ENCODE data around the gene RBBP8NL. TPM values are rescaled to one million over a fixed set of nuclear protein-coding genes. Genes with fewer than 3 reads are reported as not detected.
A peak's percentile ranks its signal among the peaks of the same experiment; 100 is the strongest.

Gene RBBP8NL
- total and polyA plus RNA-seq, 9 of the 15 experiments (the other 6 are each of a cell fraction or from before 2014, with no cell fraction given) = not detected

DNA sequence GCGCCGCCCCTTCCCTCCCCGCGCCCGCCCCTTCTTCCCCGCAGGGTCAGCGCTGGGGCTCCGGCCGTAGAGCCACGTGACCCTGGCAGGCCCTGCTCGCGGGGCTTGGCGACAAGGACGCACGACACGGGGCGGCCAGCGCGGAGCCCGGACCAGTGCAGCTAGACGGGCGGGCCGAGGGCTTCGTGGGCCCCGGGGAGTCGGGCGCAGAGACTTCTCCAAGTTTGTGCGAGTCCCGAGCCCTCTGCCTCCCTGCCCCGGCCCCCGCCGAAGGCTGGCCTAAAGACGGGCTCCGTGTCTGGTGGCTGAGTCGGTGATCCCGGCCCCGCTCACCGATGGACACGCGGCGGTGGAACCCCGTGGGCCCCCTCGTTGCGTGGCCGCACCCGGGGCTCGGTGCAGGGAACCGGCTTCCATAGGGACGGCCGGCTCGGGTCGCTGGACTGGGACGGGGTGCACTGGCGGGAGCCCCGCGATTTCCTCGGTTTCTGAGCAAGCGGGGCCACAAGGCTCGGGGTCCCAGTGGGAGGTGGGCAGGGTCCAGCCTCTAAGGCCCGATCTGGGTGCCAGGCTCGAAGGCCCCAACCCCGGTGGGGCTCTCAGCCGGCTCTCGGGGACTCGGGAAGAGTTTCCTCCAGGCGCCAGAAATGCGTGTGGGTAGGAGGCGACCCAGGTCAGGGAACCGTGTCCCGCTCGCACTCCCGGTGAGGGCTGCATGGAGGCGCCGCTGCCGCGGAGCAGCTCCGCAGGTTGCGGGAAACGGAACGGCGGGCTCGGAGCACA lies 48.9 kb upstream of the RBBP8NL start (continued):
- TF ChIP-seq, protein P1, sequence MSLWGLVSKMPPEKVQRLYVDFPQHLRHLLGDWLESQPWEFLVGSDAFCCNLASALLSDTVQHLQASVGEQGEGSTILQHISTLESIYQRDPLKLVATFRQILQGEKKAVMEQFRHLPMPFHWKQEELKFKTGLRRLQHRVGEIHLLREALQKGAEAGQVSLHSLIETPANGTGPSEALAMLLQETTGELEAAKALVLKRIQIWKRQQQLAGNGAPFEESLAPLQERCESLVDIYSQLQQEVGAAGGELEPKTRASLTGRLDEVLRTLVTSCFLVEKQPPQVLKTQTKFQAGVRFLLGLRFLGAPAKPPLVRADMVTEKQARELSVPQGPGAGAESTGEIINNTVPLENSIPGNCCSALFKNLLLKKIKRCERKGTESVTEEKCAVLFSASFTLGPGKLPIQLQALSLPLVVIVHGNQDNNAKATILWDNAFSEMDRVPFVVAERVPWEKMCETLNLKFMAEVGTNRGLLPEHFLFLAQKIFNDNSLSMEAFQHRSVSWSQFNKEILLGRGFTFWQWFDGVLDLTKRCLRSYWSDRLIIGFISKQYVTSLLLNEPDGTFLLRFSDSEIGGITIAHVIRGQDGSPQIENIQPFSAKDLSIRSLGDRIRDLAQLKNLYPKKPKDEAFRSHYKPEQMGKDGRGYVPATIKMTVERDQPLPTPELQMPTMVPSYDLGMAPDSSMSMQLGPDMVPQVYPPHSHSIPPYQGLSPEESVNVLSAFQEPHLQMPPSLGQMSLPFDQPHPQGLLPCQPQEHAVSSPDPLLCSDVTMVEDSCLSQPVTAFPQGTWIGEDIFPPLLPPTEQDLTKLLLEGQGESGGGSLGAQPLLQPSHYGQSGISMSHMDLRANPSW (CRISPR knock-in tag; IDR thresholded peaks at IDR 0.05) = no peak; the same call in 1 of the 2 replicates
- TF ChIP-seq, protein P2, sequence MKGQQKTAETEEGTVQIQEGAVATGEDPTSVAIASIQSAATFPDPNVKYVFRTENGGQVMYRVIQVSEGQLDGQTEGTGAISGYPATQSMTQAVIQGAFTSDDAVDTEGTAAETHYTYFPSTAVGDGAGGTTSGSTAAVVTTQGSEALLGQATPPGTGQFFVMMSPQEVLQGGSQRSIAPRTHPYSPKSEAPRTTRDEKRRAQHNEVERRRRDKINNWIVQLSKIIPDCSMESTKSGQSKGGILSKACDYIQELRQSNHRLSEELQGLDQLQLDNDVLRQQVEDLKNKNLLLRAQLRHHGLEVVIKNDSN (CRISPR knock-in tag; IDR thresholded peaks at IDR 0.05) = peak; percentile 90
- no peak for TF ChIP-seq XRCC3 (IDR thresholded peaks at IDR 0.05)
- no peak for TF ChIP-seq GABPA (tag; conservative IDR thresholded peaks at IDR 0.05; ENCODE audit: low read depth)
- peak in 1 of 3 experiments; percentile 35 for TF ChIP-seq YY1 (IDR thresholded peaks at IDR 0.05; ENCODE audit: borderline replicate concordance in 1 of 3, control insufficient read depth in 1 of 3, extremely low read depth in 1 of 3, insufficient read depth in 3 of 3, insufficient read length in 1 of 3, insufficient replicate concordance in 2 of 3, low read depth in 1 of 3, low read length in 2 of 3)
- TF ChIP-seq, protein P3, sequence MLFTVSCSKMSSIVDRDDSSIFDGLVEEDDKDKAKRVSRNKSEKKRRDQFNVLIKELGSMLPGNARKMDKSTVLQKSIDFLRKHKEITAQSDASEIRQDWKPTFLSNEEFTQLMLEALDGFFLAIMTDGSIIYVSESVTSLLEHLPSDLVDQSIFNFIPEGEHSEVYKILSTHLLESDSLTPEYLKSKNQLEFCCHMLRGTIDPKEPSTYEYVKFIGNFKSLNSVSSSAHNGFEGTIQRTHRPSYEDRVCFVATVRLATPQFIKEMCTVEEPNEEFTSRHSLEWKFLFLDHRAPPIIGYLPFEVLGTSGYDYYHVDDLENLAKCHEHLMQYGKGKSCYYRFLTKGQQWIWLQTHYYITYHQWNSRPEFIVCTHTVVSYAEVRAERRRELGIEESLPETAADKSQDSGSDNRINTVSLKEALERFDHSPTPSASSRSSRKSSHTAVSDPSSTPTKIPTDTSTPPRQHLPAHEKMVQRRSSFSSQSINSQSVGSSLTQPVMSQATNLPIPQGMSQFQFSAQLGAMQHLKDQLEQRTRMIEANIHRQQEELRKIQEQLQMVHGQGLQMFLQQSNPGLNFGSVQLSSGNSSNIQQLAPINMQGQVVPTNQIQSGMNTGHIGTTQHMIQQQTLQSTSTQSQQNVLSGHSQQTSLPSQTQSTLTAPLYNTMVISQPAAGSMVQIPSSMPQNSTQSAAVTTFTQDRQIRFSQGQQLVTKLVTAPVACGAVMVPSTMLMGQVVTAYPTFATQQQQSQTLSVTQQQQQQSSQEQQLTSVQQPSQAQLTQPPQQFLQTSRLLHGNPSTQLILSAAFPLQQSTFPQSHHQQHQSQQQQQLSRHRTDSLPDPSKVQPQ (CRISPR knock-in tag; IDR thresholded peaks at IDR 0.05; ENCODE audit: borderline replicate concordance) = no peak
- no peak for TF ChIP-seq TRIM24 (IDR thresholded peaks at IDR 0.05)
- TF ChIP-seq, protein P4, sequence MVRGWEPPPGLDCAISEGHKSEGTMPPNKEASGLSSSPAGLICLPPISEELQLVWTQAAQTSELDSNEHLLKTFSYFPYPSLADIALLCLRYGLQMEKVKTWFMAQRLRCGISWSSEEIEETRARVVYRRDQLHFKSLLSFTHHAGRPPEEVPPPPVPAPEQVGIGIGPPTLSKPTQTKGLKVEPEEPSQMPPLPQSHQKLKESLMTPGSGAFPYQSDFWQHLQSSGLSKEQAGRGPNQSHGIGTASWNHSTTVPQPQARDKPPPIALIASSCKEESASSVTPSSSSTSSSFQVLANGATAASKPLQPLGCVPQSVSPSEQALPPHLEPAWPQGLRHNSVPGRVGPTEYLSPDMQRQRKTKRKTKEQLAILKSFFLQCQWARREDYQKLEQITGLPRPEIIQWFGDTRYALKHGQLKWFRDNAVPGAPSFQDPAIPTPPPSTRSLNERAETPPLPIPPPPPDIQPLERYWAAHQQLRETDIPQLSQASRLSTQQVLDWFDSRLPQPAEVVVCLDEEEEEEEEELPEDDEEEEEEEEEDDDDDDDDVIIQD (CRISPR knock-in tag; IDR thresholded peaks at IDR 0.05) = no peak
- TF ChIP-seq GTF2F1 (IDR thresholded peaks at IDR 0.05; ENCODE audit: low read depth, low read length) = no peak
- TF ChIP-seq, protein P5, sequence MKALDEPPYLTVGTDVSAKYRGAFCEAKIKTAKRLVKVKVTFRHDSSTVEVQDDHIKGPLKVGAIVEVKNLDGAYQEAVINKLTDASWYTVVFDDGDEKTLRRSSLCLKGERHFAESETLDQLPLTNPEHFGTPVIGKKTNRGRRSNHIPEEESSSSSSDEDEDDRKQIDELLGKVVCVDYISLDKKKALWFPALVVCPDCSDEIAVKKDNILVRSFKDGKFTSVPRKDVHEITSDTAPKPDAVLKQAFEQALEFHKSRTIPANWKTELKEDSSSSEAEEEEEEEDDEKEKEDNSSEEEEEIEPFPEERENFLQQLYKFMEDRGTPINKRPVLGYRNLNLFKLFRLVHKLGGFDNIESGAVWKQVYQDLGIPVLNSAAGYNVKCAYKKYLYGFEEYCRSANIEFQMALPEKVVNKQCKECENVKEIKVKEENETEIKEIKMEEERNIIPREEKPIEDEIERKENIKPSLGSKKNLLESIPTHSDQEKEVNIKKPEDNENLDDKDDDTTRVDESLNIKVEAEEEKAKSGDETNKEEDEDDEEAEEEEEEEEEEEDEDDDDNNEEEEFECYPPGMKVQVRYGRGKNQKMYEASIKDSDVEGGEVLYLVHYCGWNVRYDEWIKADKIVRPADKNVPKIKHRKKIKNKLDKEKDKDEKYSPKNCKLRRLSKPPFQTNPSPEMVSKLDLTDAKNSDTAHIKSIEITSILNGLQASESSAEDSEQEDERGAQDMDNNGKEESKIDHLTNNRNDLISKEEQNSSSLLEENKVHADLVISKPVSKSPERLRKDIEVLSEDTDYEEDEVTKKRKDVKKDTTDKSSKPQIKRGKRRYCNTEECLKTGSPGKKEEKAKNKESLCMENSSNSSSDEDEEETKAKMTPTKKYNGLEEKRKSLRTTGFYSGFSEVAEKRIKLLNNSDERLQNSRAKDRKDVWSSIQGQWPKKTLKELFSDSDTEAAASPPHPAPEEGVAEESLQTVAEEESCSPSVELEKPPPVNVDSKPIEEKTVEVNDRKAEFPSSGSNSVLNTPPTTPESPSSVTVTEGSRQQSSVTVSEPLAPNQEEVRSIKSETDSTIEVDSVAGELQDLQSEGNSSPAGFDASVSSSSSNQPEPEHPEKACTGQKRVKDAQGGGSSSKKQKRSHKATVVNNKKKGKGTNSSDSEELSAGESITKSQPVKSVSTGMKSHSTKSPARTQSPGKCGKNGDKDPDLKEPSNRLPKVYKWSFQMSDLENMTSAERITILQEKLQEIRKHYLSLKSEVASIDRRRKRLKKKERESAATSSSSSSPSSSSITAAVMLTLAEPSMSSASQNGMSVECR (CRISPR knock-in tag; IDR thresholded peaks at IDR 0.05) = peak; percentile 80
- TF ChIP-seq MAFK (IDR thresholded peaks at IDR 0.05; ENCODE audit: low read length) = no peak
- TF ChIP-seq BACH1 (tag; IDR thresholded peaks at IDR 0.05) = no peak
- TF ChIP-seq CHD4 (IDR thresholded peaks at IDR 0.05; ENCODE audit: insufficient read depth, insufficient replicate concordance, low read depth, low read length, poor library complexity, severe bottlenecking) = no peak

Measured in K562 (cell line).